ENCODE data around the gene AFF4.
"Not testable (repeated sequence)": the region's sequence is repeated elsewhere in the genome, so short reads cannot be mapped to it uniquely, and the experiment has no call there.

DNA sequence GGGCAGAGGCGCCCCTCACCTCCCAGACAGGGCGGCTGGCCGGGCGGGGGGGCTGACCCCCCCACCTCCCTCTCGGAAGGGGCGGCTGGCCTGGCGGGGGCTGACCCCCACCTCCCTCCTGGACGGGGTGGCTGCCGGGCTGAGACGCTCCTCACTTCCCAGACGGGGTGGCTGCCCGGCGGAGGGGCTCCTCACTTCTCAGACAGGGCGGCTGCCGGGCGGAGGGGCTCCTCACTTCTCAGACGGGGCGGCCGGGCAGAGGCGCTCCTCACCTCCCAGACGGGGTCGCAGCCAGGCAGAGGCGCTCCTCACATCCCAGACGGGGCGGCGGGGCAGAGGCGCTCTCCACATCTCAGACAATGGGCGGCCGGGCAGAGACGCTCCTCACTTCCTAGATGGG, 19.5 kb upstream of the AFF4 start:
- TF ChIP-seq, protein P1, sequence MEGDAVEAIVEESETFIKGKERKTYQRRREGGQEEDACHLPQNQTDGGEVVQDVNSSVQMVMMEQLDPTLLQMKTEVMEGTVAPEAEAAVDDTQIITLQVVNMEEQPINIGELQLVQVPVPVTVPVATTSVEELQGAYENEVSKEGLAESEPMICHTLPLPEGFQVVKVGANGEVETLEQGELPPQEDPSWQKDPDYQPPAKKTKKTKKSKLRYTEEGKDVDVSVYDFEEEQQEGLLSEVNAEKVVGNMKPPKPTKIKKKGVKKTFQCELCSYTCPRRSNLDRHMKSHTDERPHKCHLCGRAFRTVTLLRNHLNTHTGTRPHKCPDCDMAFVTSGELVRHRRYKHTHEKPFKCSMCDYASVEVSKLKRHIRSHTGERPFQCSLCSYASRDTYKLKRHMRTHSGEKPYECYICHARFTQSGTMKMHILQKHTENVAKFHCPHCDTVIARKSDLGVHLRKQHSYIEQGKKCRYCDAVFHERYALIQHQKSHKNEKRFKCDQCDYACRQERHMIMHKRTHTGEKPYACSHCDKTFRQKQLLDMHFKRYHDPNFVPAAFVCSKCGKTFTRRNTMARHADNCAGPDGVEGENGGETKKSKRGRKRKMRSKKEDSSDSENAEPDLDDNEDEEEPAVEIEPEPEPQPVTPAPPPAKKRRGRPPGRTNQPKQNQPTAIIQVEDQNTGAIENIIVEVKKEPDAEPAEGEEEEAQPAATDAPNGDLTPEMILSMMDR (IDR thresholded peaks at IDR 0.05; ENCODE audit: low read depth, low read length), result not testable (repeated sequence)
- TF ChIP-seq POLR2A (IDR thresholded peaks at IDR 0.05; ENCODE audit: extremely low read depth, insufficient read length), result not testable (repeated sequence)
